OCI-LY3 (cell line): Measurements from ENCODE around the gene RFTN1.

Experiments
- H2AFZ ChIP-seq: fragments of 200-600, 300-600 bp; shearing (Covaris generic); 2 replicates; pipeline ENCODE4 v1.6.0; 2014; ENCODE audit warnings: antibody characterized with exemption, low read depth, low read length
- H3K27ac ChIP-seq: fragments of 200-600, 300-600 bp; sonication (generic); 2 replicates; pipeline ENCODE4 v1.5.1; 2014; ENCODE audit warnings: mild to moderate bottlenecking, low read length, moderate library complexity, mixed read lengths
- H3K27me3 ChIP-seq: fragments of 200-600, 300-600 bp; sonication (generic); 2 replicates; pipeline ENCODE4 v1.6.1; 2014; ENCODE audit warnings: low read depth, low read length, mixed read lengths
- H3K36me3 ChIP-seq: fragments of 200-600, 300-600 bp; sonication (generic); replicated peaks from 2 replicates; pipeline ENCODE3; 2014; ENCODE audit warnings: low read depth, low read length, mixed read lengths
- H3K4me1 ChIP-seq: fragments of 300-600, 200-600 bp; sonication (generic); 2 replicates; pipeline ENCODE4 v1.6.1; 2014; ENCODE audit warnings: low read length, mixed read lengths
- H3K4me2 ChIP-seq: fragments of 200-600, 300-600 bp; sonication (generic); 2 replicates; pipeline ENCODE4 v1.6.1; 2014; ENCODE audit warnings: low read length, mixed read lengths
- H3K4me3 ChIP-seq: fragments of 300-600, 200-600 bp; sonication (generic); 2 replicates; pipeline ENCODE4 v1.5.1; 2014; ENCODE audit warnings: antibody characterized with exemption, mild to moderate bottlenecking, low read length, moderate library complexity
- H3K79me2 ChIP-seq: fragments of 300-600, 200-600 bp; shearing (Covaris generic); 2 replicates; pipeline ENCODE4 v1.6.1; 2014; ENCODE audit warnings: mild to moderate bottlenecking, low read length, mixed read lengths
- H3K9ac ChIP-seq: fragments of 300-600, 200-600 bp; shearing (Covaris generic); 2 replicates; pipeline ENCODE4 v1.6.0; 2014; ENCODE audit warnings: mild to moderate bottlenecking, low read length, moderate library complexity
- H3K9me3 ChIP-seq: fragments of 200-600, 300-600 bp; shearing (Covaris generic); 2 replicates; pipeline ENCODE4 v1.6.1; 2014; ENCODE audit warnings: low read length, mixed read lengths; ENCODE audit not compliant: insufficient read depth
- H4K20me1 ChIP-seq: fragments of 200-600, 300-600 bp; sonication (generic); 2 replicates; pipeline ENCODE4 v1.6.1; 2016; ENCODE audit warnings: low read length, mixed read lengths; ENCODE audit not compliant: insufficient read depth
- CTCF ChIP-seq: fragments of 200-600, 300-600 bp; sonication (generic); IDR thresholded peaks from 2 replicates; pipeline ENCODE4 v1.5.1; 2014; ENCODE audit warnings: antibody characterized with exemption, low read length, low read depth
- EZH2phosphoT487 ChIP-seq: fragments of 200-600 bp; shearing (Covaris generic); IDR thresholded peaks from 2 replicates; pipeline ENCODE4 v1.6.1; 2018; ENCODE audit warnings: antibody characterized with exemption, mixed run types, low read depth

RFTN1 gene

GRCh38 chr3:16279010-16279801, 234.3 kb downstream of the RFTN1 start:
- no peaks in the 10 kb centered on the region for H3K4me1 ChIP-seq
- no peaks in the 10 kb centered on the region for H3K9me3 ChIP-seq
- no peak overlapping the region for H3K27ac ChIP-seq
- H3K4me2 ChIP-seq, result no peak overlapping the region
- H3K4me3 ChIP-seq, result no peak overlapping the region
- TF ChIP-seq EZH2phosphoT487 (no peak), CTCF (no peak)
- H3K9ac ChIP-seq, result no peak overlapping the region
- no peak overlapping the region for H2AFZ ChIP-seq
- no peaks in the 10 kb centered on the region for H3K27me3 ChIP-seq
- peaks cover 11% of the 10 kb centered on the region for H3K36me3 ChIP-seq
- H3K79me2 ChIP-seq, result no peaks in the 10 kb centered on the region
- H4K20me1 ChIP-seq, result no peaks in the 10 kb centered on the region

GRCh38 chr3:16277471-16277870, 236.0 kb downstream of the RFTN1 start:
- no peaks in the 10 kb centered on the region for H3K27me3 ChIP-seq
- H3K4me1 ChIP-seq, result no peaks in the 10 kb centered on the region
- H3K9me3 ChIP-seq, result no peaks in the 10 kb centered on the region
- H3K4me2 ChIP-seq, result no peak overlapping the region
- H4K20me1 ChIP-seq, result no peaks in the 10 kb centered on the region
- H3K9ac ChIP-seq, result no peak overlapping the region
- H3K36me3 ChIP-seq, result peaks cover 9% of the 10 kb centered on the region
- H3K4me3 ChIP-seq, result no peak overlapping the region
- H3K79me2 ChIP-seq, result no peaks in the 10 kb centered on the region
- H2AFZ ChIP-seq, result no peak overlapping the region
- no peak overlapping the region for H3K27ac ChIP-seq
- TF ChIP-seq CTCF (no peak), EZH2phosphoT487 (no peak)

- H3K27ac ChIP-seq, result no peak overlapping the region
- H3K9ac ChIP-seq, result no peak overlapping the region
- H3K4me2 ChIP-seq, result no peak overlapping the region
- H3K79me2 ChIP-seq, result peaks cover 3% of the 10 kb centered on the region; the same call in 1 of the 2 replicates
- no peak overlapping the region for H2AFZ ChIP-seq
- TF ChIP-seq CTCF (no peak), EZH2phosphoT487 (no peak)
- H3K4me3 ChIP-seq, result no peak overlapping the region
- no peaks in the 10 kb centered on the region for H4K20me1 ChIP-seq
- no peaks in the 10 kb centered on the region for H3K27me3 ChIP-seq
- H3K4me1 ChIP-seq, result no peaks in the 10 kb centered on the region
- H3K36me3 ChIP-seq, result peaks cover 23% of the 10 kb centered on the region
- no peaks in the 10 kb centered on the region for H3K9me3 ChIP-seq
Measured at GRCh38 chr3:16273867-16274266, 239.6 kb downstream of the RFTN1 start.

- Histone ChIP-seq H3K79me2 (peaks cover 11% of the 10 kb centered on the region), H3K4me1 (peaks cover 2% of the 10 kb centered on the region; the same call in 1 of the 2 replicates), H2AFZ (no peak overlapping the region), H3K4me2 (no peak overlapping the region), H3K9me3 (no peaks in the 10 kb centered on the region), H4K20me1 (no peaks in the 10 kb centered on the region), H3K36me3 (peaks cover 22% of the 10 kb centered on the region), H3K27ac (no peak overlapping the region), H3K27me3 (no peaks in the 10 kb centered on the region), H3K4me3 (no peak overlapping the region), H3K9ac (no peak overlapping the region)
- TF ChIP-seq CTCF, result no peak
- TF ChIP-seq EZH2phosphoT487, result no peak
Measured at GRCh38 chr3:16272588-16272987, 240.9 kb downstream of the RFTN1 start.
